ENCODE measurements around the gene EHHADH. TPM values are rescaled to one million over a fixed set of nuclear protein-coding genes. Genes with fewer than 3 reads are reported as not detected.

The EHHADH gene
- total and polyA plus RNA-seq, 2 of the 13 experiments (the other 11 are each of a cell fraction or from before 2014, with no cell fraction given) = 14.5 to 38.9 TPM

- TF ChIP-seq ZGPAT (CRISPR knock-in tag; IDR thresholded peaks at IDR 0.05) (peak; percentile 80; the same call in 1 of the 2 replicates), ZBTB33 (CRISPR knock-in tag; IDR thresholded peaks at IDR 0.05) (no peak; the same call in 1 of the 2 replicates), ZBTB49 (CRISPR knock-in tag; IDR thresholded peaks at IDR 0.05; ENCODE audit: borderline replicate concordance) (no peak), HNF4G (IDR thresholded peaks at IDR 0.05; ENCODE audit: borderline replicate concordance, low read depth, low read length) (peak; percentile 6; the same call in 1 of the 2 replicates), HNF4G (CRISPR knock-in tag; IDR thresholded peaks at IDR 0.05; ENCODE audit: borderline replicate concordance, low read depth) (no peak), SRY (CRISPR knock-in tag; IDR thresholded peaks at IDR 0.05) (peak; percentile 75; the same call in 1 of the 2 replicates), KDM5A (IDR thresholded peaks at IDR 0.05; ENCODE audit: borderline replicate concordance, low read length) (no peak), CHD2 (IDR thresholded peaks at IDR 0.05; ENCODE audit: low read depth, low read length) (no peak), SALL1 (CRISPR knock-in tag; IDR thresholded peaks at IDR 0.05) (peak; percentile 77; the same call in 1 of the 2 replicates), PAXIP1 (CRISPR knock-in tag; conservative IDR thresholded peaks at IDR 0.05) (peak; percentile 42), TAF1 (CRISPR knock-in tag; IDR thresholded peaks at IDR 0.05) (peak; percentile 94), EEA1 (CRISPR knock-in tag; IDR thresholded peaks at IDR 0.05; ENCODE audit: borderline replicate concordance) (no peak)
Measured at GRCh38 chr3:185253645-185254410, at the start of gene EHHADH (continued).
